ENCODE data around the gene PAIP2B.
"Not testable (repeated sequence)": the region's sequence is repeated elsewhere in the genome, so short reads cannot be mapped to it uniquely, and the experiment has no call there.

- TF ChIP-seq YY1 (IDR thresholded peaks at IDR 0.05; ENCODE audit: extremely low read depth, insufficient replicate concordance, low read depth, low read length); CTCF (IDR thresholded peaks at IDR 0.05 in 2 of 3, conservative IDR thresholded peaks at IDR 0.05 in 1 of 3; ENCODE audit: borderline replicate concordance in 1 of 3, insufficient read depth in 1 of 3, low read depth in 2 of 3, low read length in 2 of 3); CEBPB (IDR thresholded peaks at IDR 0.05; ENCODE audit: low read depth); SP1 (IDR thresholded peaks at IDR 0.05; ENCODE audit: low read depth); POLR2A (IDR thresholded peaks at IDR 0.05; ENCODE audit: borderline replicate concordance, extremely low read depth, insufficient read depth, insufficient read length); RAD21 (IDR thresholded peaks at IDR 0.05; ENCODE audit: low read depth); EZH2phosphoT487 (IDR thresholded peaks at IDR 0.05; ENCODE audit: borderline replicate concordance); JUND (IDR thresholded peaks at IDR 0.05); POLR2AphosphoS5 (IDR thresholded peaks at IDR 0.05; ENCODE audit: low read depth, low read length); SRF (IDR thresholded peaks at IDR 0.05; ENCODE audit: low read depth): not testable (repeated sequence)
- TF ChIP-seq, protein P1, sequence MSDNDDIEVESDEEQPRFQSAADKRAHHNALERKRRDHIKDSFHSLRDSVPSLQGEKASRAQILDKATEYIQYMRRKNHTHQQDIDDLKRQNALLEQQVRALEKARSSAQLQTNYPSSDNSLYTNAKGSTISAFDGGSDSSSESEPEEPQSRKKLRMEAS (IDR thresholded peaks at IDR 0.05) = not testable (repeated sequence)
- TF ChIP-seq, protein P2, sequence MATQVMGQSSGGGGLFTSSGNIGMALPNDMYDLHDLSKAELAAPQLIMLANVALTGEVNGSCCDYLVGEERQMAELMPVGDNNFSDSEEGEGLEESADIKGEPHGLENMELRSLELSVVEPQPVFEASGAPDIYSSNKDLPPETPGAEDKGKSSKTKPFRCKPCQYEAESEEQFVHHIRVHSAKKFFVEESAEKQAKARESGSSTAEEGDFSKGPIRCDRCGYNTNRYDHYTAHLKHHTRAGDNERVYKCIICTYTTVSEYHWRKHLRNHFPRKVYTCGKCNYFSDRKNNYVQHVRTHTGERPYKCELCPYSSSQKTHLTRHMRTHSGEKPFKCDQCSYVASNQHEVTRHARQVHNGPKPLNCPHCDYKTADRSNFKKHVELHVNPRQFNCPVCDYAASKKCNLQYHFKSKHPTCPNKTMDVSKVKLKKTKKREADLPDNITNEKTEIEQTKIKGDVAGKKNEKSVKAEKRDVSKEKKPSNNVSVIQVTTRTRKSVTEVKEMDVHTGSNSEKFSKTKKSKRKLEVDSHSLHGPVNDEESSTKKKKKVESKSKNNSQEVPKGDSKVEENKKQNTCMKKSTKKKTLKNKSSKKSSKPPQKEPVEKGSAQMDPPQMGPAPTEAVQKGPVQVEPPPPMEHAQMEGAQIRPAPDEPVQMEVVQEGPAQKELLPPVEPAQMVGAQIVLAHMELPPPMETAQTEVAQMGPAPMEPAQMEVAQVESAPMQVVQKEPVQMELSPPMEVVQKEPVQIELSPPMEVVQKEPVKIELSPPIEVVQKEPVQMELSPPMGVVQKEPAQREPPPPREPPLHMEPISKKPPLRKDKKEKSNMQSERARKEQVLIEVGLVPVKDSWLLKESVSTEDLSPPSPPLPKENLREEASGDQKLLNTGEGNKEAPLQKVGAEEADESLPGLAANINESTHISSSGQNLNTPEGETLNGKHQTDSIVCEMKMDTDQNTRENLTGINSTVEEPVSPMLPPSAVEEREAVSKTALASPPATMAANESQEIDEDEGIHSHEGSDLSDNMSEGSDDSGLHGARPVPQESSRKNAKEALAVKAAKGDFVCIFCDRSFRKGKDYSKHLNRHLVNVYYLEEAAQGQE (IDR thresholded peaks at IDR 0.05; ENCODE audit: low read depth) = not testable (repeated sequence)
These were observed 43.4 kb downstream of the PAIP2B start for GRCh38 chr2:71183306-71184115.
